ENCODE results near the gene CCSER1. TPM values are rescaled to one million over a fixed set of nuclear protein-coding genes. Genes with fewer than 3 reads are reported as not detected.

Gene CCSER1
- total and polyA plus RNA-seq, 2 experiments from 2014 or later, result 2.9 to 3.4 TPM

GRCh38 chr4:91426725-91427124, 1299.5 kb downstream of the CCSER1 start:
- no peak for TF ChIP-seq ETS1 (IDR thresholded peaks at IDR 0.05)
- no peak for TF ChIP-seq STAT1 (IDR thresholded peaks at IDR 0.05; ENCODE audit: unreplicated experiment)
- no peak for TF ChIP-seq EZH2phosphoT487 (IDR thresholded peaks at IDR 0.05; ENCODE audit: unreplicated experiment)
- TF ChIP-seq ZNF114 (CRISPR knock-in tag; IDR thresholded peaks at IDR 0.05), result no peak
- no peak for TF ChIP-seq REST (IDR thresholded peaks at IDR 0.05; ENCODE audit: unreplicated experiment)
- no peak for TF ChIP-seq POLR2AphosphoS5 (IDR thresholded peaks at IDR 0.05; ENCODE audit: low read depth)
- no peak for TF ChIP-seq CTCF (conservative IDR thresholded peaks at IDR 0.05; ENCODE audit: low read depth in 2 of 2)
- no peak for TF ChIP-seq ZNF331 (CRISPR knock-in tag; IDR thresholded peaks at IDR 0.05; ENCODE audit: low read depth)
- TF ChIP-seq CREB1 (CRISPR knock-in tag; IDR thresholded peaks at IDR 0.05; ENCODE audit: low read depth), result no peak
- no peak for TF ChIP-seq JUNB (IDR thresholded peaks at IDR 0.05; ENCODE audit: unreplicated experiment)
- no peak for TF ChIP-seq EZH2 (IDR thresholded peaks at IDR 0.05; ENCODE audit: low read depth, unreplicated experiment)
- no peak for TF ChIP-seq ZNF462 (CRISPR knock-in tag; IDR thresholded peaks at IDR 0.05)
- TF ChIP-seq NANOG (IDR thresholded peaks at IDR 0.05; ENCODE audit: borderline replicate concordance), result no peak
- ATAC-seq (no peak), DNase-seq (ENCODE audit: low spot score) (no peak)
- Histone ChIP-seq H3K36me3 (ENCODE audit: insufficient read depth) (no peaks in the 10 kb centered on the region), H3K79me2 (replicated peaks; ENCODE audit: insufficient read depth) (no peaks in the 10 kb centered on the region), H3K4me1 (ENCODE audit: insufficient read depth) (no peaks in the 10 kb centered on the region), H3F3A (replicated peaks; ENCODE audit: low read depth) (no peaks in the 10 kb centered on the region), H3K27me3 (ENCODE audit: insufficient read depth) (no peaks in the 10 kb centered on the region), H3K4me2 (no peak overlapping the region), H3K9me2 (ENCODE audit: insufficient read depth) (no peaks in the 10 kb centered on the region), H3K27ac (ENCODE audit: low read depth) (no peak overlapping the region), H2AFZ (no peak overlapping the region), H3K4me3 (no peak overlapping the region), H4K20me1 (replicated peaks; ENCODE audit: insufficient read depth) (no peaks in the 10 kb centered on the region)
- Mint-ChIP-seq H3K9me3 (peaks cover 4% of the 10 kb centered on the region; the same call in 1 of the 3 replicates), H3K4me3 (no peak overlapping the region), H3K27ac (no peak overlapping the region), H3K27me3 (ENCODE audit: insufficient read depth, low read depth, poor library complexity) (peaks cover 1% of the 10 kb centered on the region), H3K36me3 (ENCODE audit: low read depth) (no peaks in the 10 kb centered on the region; the same call in 2 of the 3 replicates), H3K4me1 (peaks cover 6% of the 10 kb centered on the region; the same call in 2 of the 3 replicates)
